ENCODE measurements around the gene GAS2L3.

GAS2L3 gene

GRCh38 chr12:100668945-100669536, 95.6 kb downstream of the GAS2L3 start:
- no peak for DNase-seq

GRCh38 chr12:100669922-100670321, 96.4 kb downstream of the GAS2L3 start:
- no peak for DNase-seq

GRCh38 chr12:100671396-100672074, 98.1 kb downstream of the GAS2L3 start:
- DNase-seq = no peak

- no peak for DNase-seq
These were observed 98.7 kb downstream of the GAS2L3 start for GRCh38 chr12:100672075-100672592.

DNA sequence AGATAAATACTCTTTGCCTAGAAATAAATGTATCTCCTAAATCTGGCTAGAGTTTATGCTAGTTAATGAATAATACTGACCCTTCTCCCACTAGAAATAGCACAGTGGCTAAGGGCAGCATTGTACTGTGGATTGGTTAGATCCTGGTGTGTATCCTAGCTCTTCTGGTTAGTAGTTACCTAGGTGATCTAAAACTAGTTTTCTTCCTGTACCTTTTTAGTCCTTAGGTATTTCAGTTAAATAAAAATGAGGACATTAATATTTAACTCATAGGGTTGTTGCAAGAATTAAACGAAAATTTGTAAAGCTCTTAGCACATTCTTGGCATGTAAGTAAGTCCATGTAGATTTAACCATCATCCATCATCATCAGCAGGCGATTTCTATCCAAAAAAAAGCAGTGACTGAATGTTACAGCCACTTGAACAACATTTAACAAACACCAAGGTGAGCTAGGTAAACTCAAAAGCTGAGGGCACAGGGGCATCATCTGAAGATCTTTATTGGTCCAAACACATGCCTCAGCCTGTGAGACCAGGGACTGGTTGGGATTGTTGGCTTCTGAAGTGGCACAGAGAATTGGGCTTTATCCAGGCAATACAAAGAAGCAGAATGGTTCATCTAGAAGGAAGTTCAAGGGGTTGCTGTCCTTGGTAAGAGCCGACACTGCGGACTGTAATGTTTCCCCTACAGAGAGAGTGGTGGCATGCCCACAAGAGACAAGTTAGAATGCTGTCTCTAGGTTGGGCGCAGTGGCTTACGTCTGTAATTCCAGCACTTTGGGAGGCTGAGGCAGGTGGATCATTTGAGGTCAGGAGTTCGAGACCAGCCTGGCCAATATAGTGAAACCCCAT, 100.8 kb downstream of the GAS2L3 start:
- no peak for DNase-seq

All from effector CD8-positive, alpha-beta T cell (primary cell).